Mucosa of descending colon (tissue), 3 donors: Measurements from ENCODE around the gene NKX2-8. TPM values are rescaled to one million over a fixed set of nuclear protein-coding genes. Genes with fewer than 3 reads are reported as not detected.

Experiments
- ATAC-seq: fragments of 200-7000 bp; cut with Tn5 transposase; one replicate; pipeline ENCODE4 v1.9.1; 2020; ENCODE audit warnings: mild to moderate bottlenecking, moderate library complexity
- DNase-seq, 3 donors: peaks; one replicate each; pipeline ENCODE4 v3.0.0-alpha.2; 2020
- H3K36me3 ChIP-seq: fragments of 200-600 bp; one replicate; pipeline ENCODE4 v1.8.0; 2021; ENCODE audit warnings: low read depth, mild to moderate bottlenecking
- H3K4me1 ChIP-seq: fragments of 200-600 bp; one replicate; pipeline ENCODE4 v1.8.0; 2021; ENCODE audit warnings: low read depth, mild to moderate bottlenecking
- H3K4me3 ChIP-seq: fragments of 200-600 bp; one replicate; pipeline ENCODE4 v1.8.0; 2021; ENCODE audit warnings: mild to moderate bottlenecking
- H3K9me3 ChIP-seq: fragments of 200-600 bp; one replicate; pipeline ENCODE4 v1.8.0; 2021; ENCODE audit warnings: mild to moderate bottlenecking
- CTCF ChIP-seq: fragments of 200-600 bp; IDR thresholded peaks from one replicate; pipeline ENCODE4 v1.8.0; 2022; ENCODE audit warnings: antibody characterized with exemption, mild to moderate bottlenecking
- intact Hi-C, 2 donors: fragments of 100-400 bp; cut with DNase I in 1 of 2; cut with micrococcal nuclease in 1 of 2; formaldehyde crosslinking; loops; one replicate each; pipeline versions ENCODE4 v1.11.0 to v1.11.1; 2022; cut with DNase I, micrococcal nuclease
- total RNA-seq, 3 donors: library from RNA; stranded (reverse); fragmentation: NEBNext Ultra II Directional in 2 of 3; extraction: Animal tissue kit (Norgen Biotek cat#: 25700) in 2 of 3; gene quantifications; one replicate each; pipeline versions ENCODE4 v1.2.1 to v1.2.4, GENCODE V29; 2021 to 2023
- donor health status: DM: no; HTN: no; CAD: no; lungs with moderate emphysema.
- donor health status: DM: no; HTN: no; CAD: no.
- donor health status: DM: no; HTN: yes; CAD: no.

Gene NKX2-8
- total RNA-seq, 3 donors from 2014 or later, result not detected

GRCh38 chr14:36580141-36580855, 2.1 kb downstream of the NKX2-8 start:
- Histone ChIP-seq H3K9me3 (no peaks in the 10 kb centered on the region), H3K4me3 (no peak overlapping the region), H3K36me3 (no peaks in the 10 kb centered on the region), H3K4me1 (peaks cover 16% of the 10 kb centered on the region)
- intact Hi-C loops, result no loop called here
- DNase-seq (no peak), ATAC-seq (no peak)
- TF ChIP-seq CTCF, result no peak

DNA sequence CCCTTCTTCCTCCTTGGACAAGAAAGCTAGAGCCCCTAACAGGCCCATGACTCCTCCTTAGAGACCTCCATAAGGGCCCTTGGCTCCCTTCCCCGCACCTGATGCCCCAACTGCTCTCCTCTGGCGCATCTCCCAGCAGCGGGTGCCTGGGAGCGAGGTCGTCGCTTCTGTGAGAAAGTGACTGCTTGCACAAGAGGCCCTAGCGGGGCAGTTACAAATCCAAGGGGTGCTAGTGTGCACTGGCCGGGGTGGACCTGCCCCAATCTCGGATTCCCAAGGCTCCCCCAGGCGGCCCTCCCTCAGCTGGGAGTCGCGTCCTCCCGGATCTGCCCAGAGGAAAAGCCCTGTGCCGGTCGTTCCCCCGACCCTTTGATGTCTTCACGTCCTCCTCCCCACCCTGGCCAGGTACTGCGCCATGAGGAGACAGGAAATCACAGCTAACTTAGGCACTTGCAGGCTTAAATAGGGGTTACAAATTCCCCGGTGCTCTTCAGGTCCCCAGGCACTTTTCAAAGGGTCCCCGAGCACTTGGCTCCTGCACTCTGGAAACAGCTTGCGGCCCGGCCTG, 2.8 kb downstream of the NKX2-8 start:
- Histone ChIP-seq H3K36me3 (no peaks in the 10 kb centered on the region), H3K9me3 (no peaks in the 10 kb centered on the region), H3K4me1 (peaks cover 16% of the 10 kb centered on the region), H3K4me3 (no peak overlapping the region)
- DNase-seq, result no peak
- TF ChIP-seq CTCF, result no peak
- intact Hi-C loops, result no loop called here
- ATAC-seq, result no peak

DNA sequence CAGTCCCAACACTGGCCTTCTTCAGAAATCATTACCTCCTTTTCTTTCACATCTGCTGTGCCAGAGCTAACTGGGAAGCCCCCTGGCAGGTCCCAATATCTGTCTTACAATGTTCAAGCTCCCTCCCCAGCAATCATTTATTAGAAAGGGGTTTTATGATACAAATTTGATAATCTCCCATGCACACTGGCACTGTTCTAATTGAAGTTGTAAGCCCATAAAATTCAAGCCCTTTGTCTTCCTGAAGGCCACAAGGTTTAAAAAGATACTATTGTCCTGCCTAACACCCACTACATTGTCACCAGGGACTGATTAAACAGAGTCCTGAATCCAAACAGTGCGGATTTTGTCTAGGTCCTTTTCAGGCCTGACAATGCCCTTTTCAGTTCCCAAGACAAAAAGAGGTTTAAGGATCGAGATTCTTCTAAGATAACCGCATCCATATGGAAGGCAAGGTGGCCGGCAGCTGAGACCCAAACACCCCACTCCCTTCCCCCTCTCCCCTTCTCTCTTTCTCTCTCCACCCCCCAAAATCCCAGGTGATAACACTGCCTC, 3.3 kb downstream of the NKX2-8 start:
- TF ChIP-seq CTCF, result no peak
- Histone ChIP-seq H3K36me3 (no peaks in the 10 kb centered on the region), H3K4me3 (no peak overlapping the region), H3K9me3 (no peaks in the 10 kb centered on the region), H3K4me1 (peaks cover 16% of the 10 kb centered on the region)
- DNase-seq, result no peak
- no peak for ATAC-seq
- intact Hi-C loops, result no loop called here

DNA sequence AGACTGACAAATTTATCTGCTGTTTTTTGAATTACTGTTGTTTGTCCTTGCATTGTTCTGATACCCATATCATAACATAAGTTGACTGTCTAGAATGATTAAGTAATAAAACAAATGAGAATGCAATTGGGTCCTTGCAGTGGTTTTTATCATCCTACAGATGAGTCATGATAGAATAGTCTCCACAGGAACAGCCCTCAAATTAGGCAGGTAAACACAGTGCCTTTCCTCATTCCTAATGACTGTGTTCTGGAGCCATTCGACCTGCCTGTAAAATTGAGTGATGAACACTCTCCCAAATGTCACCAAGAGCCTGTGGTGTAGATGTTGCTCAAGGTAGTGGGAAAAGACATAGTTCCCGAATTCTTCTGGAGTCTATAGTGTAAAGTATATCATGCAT, 12.3 kb downstream of the NKX2-8 start:
- ATAC-seq, result no peak
- no peak for DNase-seq
- no peak for TF ChIP-seq CTCF
- intact Hi-C loops, result no loop called here
- no peak overlapping the region for H3K4me3 ChIP-seq
- H3K9me3 ChIP-seq, result no peaks in the 10 kb centered on the region
- no peaks in the 10 kb centered on the region for H3K4me1 ChIP-seq
- H3K36me3 ChIP-seq, result no peaks in the 10 kb centered on the region

DNA sequence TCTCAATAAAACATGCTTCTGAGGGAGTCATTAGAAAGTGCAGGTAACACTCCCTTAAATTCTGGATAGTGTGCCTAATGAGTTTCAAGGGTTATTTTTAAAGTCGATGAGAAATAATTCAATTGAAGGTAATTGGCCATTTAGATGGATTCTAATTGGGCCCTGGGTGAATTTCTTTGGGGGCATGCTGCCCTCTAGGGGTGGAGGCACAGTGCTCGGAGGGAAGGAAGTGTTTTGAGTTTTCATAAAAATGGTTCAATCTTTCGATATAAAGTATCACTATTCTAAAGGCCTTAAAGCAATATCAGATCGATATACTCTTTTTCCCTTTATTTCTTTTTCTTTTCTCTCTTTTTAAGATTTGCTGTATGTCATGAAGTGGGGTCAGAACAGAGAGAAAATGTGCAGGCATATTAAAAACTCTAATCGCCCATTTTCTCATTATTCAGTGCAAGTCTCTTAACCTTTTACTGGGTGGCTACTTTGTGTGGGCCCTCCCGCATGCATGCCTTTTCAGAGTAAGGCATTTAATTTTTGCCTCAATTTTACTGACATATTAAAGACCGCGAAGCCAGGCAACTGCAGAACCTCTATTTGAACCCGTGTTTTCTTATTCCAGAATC, 25.5 kb downstream of the NKX2-8 start:
- ATAC-seq, result no peak
- no peak for TF ChIP-seq CTCF
- Histone ChIP-seq H3K4me1 (no peaks in the 10 kb centered on the region), H3K4me3 (no peak overlapping the region), H3K9me3 (no peaks in the 10 kb centered on the region), H3K36me3 (no peaks in the 10 kb centered on the region)
- intact Hi-C loops, result loop anchor here in 1 of 2 donors (5.0 kb wide), 1 partner anchor 195 kb away; no protein-coding TSS in a partner anchor
- DNase-seq, result peak in 2 of 3 donors; percentile 33 to 40
